NCI-H524 treated with DMSO at 0.1 percent for 48 hours (cell line): Measurements from ENCODE around the gene DISP2.

Experiments used
- DNase-seq: peaks from one replicate; lab custom pipeline; 2025; lab: John Stamatoyannopoulos, UW

Gene DISP2

GRCh38 chr15:40424483-40425115 is 66.6 kb downstream of the DISP2 start:
- no peak for DNase-seq

DNA sequence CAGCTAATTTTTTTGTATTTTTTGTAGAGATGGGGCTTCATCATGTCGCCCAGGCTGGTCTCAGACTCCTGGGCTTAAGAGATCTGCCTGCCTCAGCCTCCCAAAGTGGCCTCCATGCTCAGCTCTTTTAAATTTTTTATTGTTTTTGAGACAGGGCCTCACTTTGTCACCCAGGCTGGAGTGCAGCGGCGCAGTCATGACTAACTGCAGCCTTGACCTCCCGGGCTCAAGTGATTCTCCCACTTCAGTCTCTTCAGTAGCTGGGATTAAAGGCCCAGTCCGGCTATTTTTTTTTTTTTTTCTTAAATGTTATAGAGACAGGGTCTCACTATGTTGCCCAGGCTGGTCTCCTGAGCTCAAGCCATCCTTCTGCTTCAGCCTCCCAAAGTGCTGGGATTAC is 67.7 kb downstream of the DISP2 start:
- DNase-seq = no peak

DNA sequence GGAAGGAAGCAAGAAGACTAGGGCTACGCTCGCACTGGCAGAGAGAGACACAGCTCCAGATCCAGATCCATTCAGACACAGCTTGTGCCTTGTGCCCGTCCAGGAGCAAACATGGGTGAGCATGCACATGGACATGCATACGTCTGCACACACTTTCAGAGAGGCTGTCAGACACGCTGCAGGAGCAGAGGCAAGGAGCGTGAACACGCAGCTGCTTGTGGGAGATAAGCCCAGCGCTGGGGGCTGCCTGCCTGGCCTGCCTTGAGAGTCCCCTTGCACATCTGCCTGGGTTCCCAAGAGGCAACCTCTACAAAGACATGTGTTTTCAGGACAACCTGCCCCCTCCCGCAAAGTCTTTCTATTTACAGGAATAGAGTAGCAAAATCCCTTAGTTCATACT is 69.2 kb downstream of the DISP2 start:
- DNase-seq = no peak

DNA sequence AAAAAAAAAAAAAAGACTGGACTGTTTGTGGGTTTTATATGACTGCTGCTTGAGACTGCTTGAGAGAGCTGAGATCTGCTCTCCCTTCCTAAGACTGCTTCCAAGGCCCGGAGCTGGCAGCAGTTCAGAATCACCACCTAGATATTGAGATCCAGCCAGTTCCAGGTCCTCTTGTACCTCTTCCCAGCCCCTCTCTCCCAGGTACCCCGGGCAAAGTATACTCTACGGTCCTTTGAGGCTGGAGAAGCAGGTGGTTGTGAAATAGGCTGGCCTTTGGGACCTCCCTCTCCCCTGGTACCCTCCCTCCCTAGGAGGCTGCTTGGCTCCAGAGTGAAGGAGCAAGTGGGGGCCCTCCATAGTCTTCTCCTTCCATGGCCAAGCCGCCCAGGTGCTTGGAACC is 70.2 kb downstream of the DISP2 start:
- no peak for DNase-seq
